22Rv1 (cell line): ENCODE measurements around the gene ZNF83.

ENCODE experiments used
- CTCF ChIP-seq: fragments of 450-650 bp; IDR thresholded peaks from 2 replicates; pipeline ENCODE4 v1.5.1; 2017; ENCODE audit warnings: mild to moderate bottlenecking
- ZFX ChIP-seq: fragments of 450-650 bp; IDR thresholded peaks from 2 replicates; pipeline ENCODE4 v1.6.1; 2017; ENCODE audit warnings: antibody characterized with exemption, borderline replicate concordance

GRCh38 chr19:52601025-52601973 is 36.9 kb downstream of the ZNF83 start:
- TF ChIP-seq CTCF, result peak; percentile 27
- TF ChIP-seq ZFX, result no peak
